HepG2 (cell line): Measurements from ENCODE around the gene JPH2. TPM values are rescaled to one million over a fixed set of nuclear protein-coding genes. Genes with fewer than 3 reads are reported as not detected.

Experiments
- HDAC2 ChIP-seq: sonication (generic); formaldehyde crosslinking; IDR thresholded peaks from 2 replicates; pipeline ENCODE4 v1.4.0; 2020; ENCODE audit warnings: missing genetic modification reagents
- HDAC6 ChIP-seq: fragments of 200-600 bp; sonication (generic); IDR thresholded peaks from 2 replicates; pipeline ENCODE4 v1.7.0; 2017; ENCODE audit warnings: mild to moderate bottlenecking, antibody characterized with exemption, low read length, low read depth
- HNF4A ChIP-seq: sonication (generic); formaldehyde crosslinking; IDR thresholded peaks from 2 replicates; pipeline ENCODE4 v1.4.0; 2020; ENCODE audit warnings: missing genetic modification reagents
- HNF4G ChIP-seq, 2 experiments: sonication (generic) in 1 of 2; formaldehyde crosslinking in 1 of 2; IDR thresholded peaks; 2 replicates each; pipeline versions ENCODE4 v1.4.0 to v1.6.1; 2011 to 2020; ENCODE audit warnings: borderline replicate concordance in 2 of 2, low read depth in 2 of 2, mild to moderate bottlenecking in 2 of 2, low read length in 1 of 2, missing genetic modification reagents in 1 of 2, moderate library complexity in 1 of 2
- KDM5A ChIP-seq: fragments of 200-600 bp; sonication (generic); IDR thresholded peaks from 2 replicates; pipeline ENCODE4 v1.7.0; 2018; ENCODE audit warnings: antibody characterized with exemption, mild to moderate bottlenecking, low read length, borderline replicate concordance
- KDM5B ChIP-seq: sonication (generic); formaldehyde crosslinking; IDR thresholded peaks from 2 replicates; pipeline ENCODE4 v1.4.0; 2020; ENCODE audit warnings: missing genetic modification reagents, mild to moderate bottlenecking, borderline replicate concordance
- KLF13 ChIP-seq: sonication (generic); formaldehyde crosslinking; IDR thresholded peaks from 2 replicates; pipeline ENCODE4 v1.4.0; 2020; ENCODE audit warnings: mild to moderate bottlenecking, missing genetic modification reagents
- NCOA1 ChIP-seq: sonication (generic); formaldehyde crosslinking; IDR thresholded peaks from 2 replicates; pipeline ENCODE4 v1.9.0; 2021; ENCODE audit warnings: missing genetic modification reagents
- NR2F1 ChIP-seq, 2 experiments: fragments of 450-650 bp in 1 of 2; formaldehyde crosslinking in 1 of 2; IDR thresholded peaks; 2 replicates each; pipeline versions ENCODE4 v1.5.0 to v1.6.1; 2016 to 2020; ENCODE audit warnings: mild to moderate bottlenecking in 1 of 2, missing compliant biosample characterization in 1 of 2, missing genetic modification reagents in 1 of 2, moderate library complexity in 1 of 2
- SIN3A ChIP-seq: IDR thresholded peaks from 2 replicates; pipeline ENCODE4 v1.6.1; 2011; ENCODE audit warnings: low read depth, mild to moderate bottlenecking, control low read depth, low read length, borderline replicate concordance
- SRY ChIP-seq: sonication (generic); formaldehyde crosslinking; IDR thresholded peaks from 2 replicates; pipeline ENCODE4 v1.8.0; 2022; ENCODE audit warnings: mild to moderate bottlenecking, missing genetic modification reagents
- TARDBP ChIP-seq: sonication (generic); formaldehyde crosslinking; IDR thresholded peaks from 2 replicates; pipeline ENCODE4 v1.8.0; 2022; ENCODE audit warnings: mild to moderate bottlenecking, missing genetic modification reagents
- ZMAT3 ChIP-seq: sonication (generic); formaldehyde crosslinking; conservative IDR thresholded peaks from 2 replicates; pipeline ENCODE4 v1.7.0; 2021; ENCODE audit warnings: missing genetic modification reagents
- ZNF263 ChIP-seq: sonication (generic); formaldehyde crosslinking; IDR thresholded peaks from 2 replicates; pipeline ENCODE4 v1.4.0; 2020; ENCODE audit warnings: missing genetic modification reagents
- ZNF337 ChIP-seq: sonication (generic); formaldehyde crosslinking; IDR thresholded peaks from 2 replicates; pipeline ENCODE4 v1.5.1; 2020; ENCODE audit warnings: missing genetic modification reagents, low read depth, mild to moderate bottlenecking, borderline replicate concordance
- ZNF430 ChIP-seq: sonication (generic); formaldehyde crosslinking; IDR thresholded peaks from 2 replicates; pipeline ENCODE4 v1.9.0; 2021; ENCODE audit warnings: mild to moderate bottlenecking, missing genetic modification reagents
- ZNF569 ChIP-seq: sonication (generic); formaldehyde crosslinking; IDR thresholded peaks from 2 replicates; pipeline ENCODE4 v1.5.0; 2020; ENCODE audit warnings: mild to moderate bottlenecking, missing genetic modification reagents, moderate library complexity, borderline replicate concordance
- ZNF749 ChIP-seq: sonication (generic); formaldehyde crosslinking; IDR thresholded peaks from 2 replicates; pipeline ENCODE4 v1.8.0; 2022; ENCODE audit warnings: mild to moderate bottlenecking, missing genetic modification reagents, moderate library complexity, borderline replicate concordance
- ZNF75D ChIP-seq: sonication (generic); formaldehyde crosslinking; IDR thresholded peaks from 2 replicates; pipeline ENCODE4 v1.8.1; 2023; ENCODE audit warnings: missing genetic modification reagents, mild to moderate bottlenecking, borderline replicate concordance
- polyA plus RNA-seq, 8 experiments: library from polyadenylated mRNA; depleted of rRNA in 3 of 8; stranded (reverse) in 7 of 8; unstranded in 1 of 8; fragments of >200 nt; fragmentation: Illumina TruSeq in 4 of 8; extraction: Trizol in 4 of 8; gene quantifications; 2 replicates each; pipeline versions ENCODE4 v1.2.1 to v1.2.3, GENCODE V29; 2011 to 2016; ENCODE audit warnings: low read depth in 4 of 8, missing spikeins in 1 of 8, mixed read lengths in 1 of 8; ENCODE audit not compliant: insufficient read depth in 1 of 8
- total RNA-seq, 5 experiments: library from RNA; depleted of rRNA; stranded (reverse); fragments of >200 nt; fragmentation: Illumina TruSeq; extraction: Trizol; gene quantifications; 2 replicates each; pipeline ENCODE4 v1.2.3, GENCODE V29; 2016; ENCODE audit warnings: low read depth in 1 of 5
- TF ChIP-seq, protein P1 (sequence below): sonication (generic); formaldehyde crosslinking; IDR thresholded peaks from 2 replicates; pipeline ENCODE4 v1.5.0; 2020; ENCODE audit warnings: mild to moderate bottlenecking, missing genetic modification reagents
- TF ChIP-seq, protein P2 (sequence below): sonication (generic); formaldehyde crosslinking; IDR thresholded peaks from 2 replicates; pipeline ENCODE4 v1.4.0; 2020; ENCODE audit warnings: missing genetic modification reagents
- TF ChIP-seq, protein P3 (sequence below): sonication (generic); formaldehyde crosslinking; IDR thresholded peaks from 2 replicates; pipeline ENCODE4 v1.5.0; 2020; ENCODE audit warnings: mild to moderate bottlenecking, missing genetic modification reagents
- TF ChIP-seq, protein P4 (sequence below): sonication (generic); formaldehyde crosslinking; IDR thresholded peaks from 2 replicates; pipeline ENCODE4 v1.5.1; 2020; ENCODE audit warnings: mild to moderate bottlenecking, missing genetic modification reagents, borderline replicate concordance
- TF ChIP-seq, protein P5 (sequence below): sonication (generic); formaldehyde crosslinking; IDR thresholded peaks from 2 replicates; pipeline ENCODE4 v1.4.0; 2020; ENCODE audit warnings: mild to moderate bottlenecking, missing genetic modification reagents

JPH2 gene
- total and polyA plus RNA-seq, 2 of the 13 experiments (the other 11 are each of a cell fraction or from before 2014, with no cell fraction given) = 0.42 TPM; not detected in 1

DNA sequence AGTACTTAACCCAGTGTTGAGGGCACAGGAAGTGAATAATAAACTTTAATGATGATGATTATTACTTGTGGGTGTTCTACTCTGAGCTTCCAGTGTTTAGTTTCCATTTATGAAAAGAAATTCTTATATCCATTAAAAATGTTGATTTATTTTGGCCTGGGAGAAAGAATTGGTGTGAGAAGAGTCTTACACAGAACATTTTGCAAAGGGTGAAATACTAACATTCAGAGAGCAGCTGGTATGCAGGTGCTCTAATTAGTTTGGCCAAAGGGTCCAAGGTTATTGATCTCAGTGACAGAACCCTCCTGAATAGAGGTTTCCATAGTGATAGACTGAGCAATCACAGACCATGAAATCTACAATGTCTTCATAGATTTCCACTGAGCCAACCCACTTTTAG is 19.1 kb upstream of the JPH2 start (continued):
- no peak for TF ChIP-seq KDM5B (CRISPR knock-in tag)
- TF ChIP-seq, protein P1, sequence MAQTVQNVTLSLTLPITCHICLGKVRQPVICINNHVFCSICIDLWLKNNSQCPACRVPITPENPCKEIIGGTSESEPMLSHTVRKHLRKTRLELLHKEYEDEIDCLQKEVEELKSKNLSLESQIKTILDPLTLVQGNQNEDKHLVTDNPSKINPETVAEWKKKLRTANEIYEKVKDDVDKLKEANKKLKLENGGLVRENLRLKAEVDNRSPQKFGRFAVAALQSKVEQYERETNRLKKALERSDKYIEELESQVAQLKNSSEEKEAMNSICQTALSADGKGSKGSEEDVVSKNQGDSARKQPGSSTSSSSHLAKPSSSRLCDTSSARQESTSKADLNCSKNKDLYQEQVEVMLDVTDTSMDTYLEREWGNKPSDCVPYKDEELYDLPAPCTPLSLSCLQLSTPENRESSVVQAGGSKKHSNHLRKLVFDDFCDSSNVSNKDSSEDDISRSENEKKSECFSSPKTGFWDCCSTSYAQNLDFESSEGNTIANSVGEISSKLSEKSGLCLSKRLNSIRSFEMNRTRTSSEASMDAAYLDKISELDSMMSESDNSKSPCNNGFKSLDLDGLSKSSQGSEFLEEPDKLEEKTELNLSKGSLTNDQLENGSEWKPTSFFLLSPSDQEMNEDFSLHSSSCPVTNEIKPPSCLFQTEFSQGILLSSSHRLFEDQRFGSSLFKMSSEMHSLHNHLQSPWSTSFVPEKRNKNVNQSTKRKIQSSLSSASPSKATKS (CRISPR knock-in tag) = no peak
- no peak for TF ChIP-seq HDAC6
- TF ChIP-seq ZNF430 (CRISPR knock-in tag) = no peak
- no peak for TF ChIP-seq NCOA1 (CRISPR knock-in tag)
- TF ChIP-seq, protein P2, sequence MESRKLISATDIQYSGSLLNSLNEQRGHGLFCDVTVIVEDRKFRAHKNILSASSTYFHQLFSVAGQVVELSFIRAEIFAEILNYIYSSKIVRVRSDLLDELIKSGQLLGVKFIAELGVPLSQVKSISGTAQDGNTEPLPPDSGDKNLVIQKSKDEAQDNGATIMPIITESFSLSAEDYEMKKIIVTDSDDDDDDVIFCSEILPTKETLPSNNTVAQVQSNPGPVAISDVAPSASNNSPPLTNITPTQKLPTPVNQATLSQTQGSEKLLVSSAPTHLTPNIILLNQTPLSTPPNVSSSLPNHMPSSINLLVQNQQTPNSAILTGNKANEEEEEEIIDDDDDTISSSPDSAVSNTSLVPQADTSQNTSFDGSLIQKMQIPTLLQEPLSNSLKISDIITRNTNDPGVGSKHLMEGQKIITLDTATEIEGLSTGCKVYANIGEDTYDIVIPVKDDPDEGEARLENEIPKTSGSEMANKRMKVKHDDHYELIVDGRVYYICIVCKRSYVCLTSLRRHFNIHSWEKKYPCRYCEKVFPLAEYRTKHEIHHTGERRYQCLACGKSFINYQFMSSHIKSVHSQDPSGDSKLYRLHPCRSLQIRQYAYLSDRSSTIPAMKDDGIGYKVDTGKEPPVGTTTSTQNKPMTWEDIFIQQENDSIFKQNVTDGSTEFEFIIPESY (CRISPR knock-in tag) = no peak
- TF ChIP-seq ZNF337 (CRISPR knock-in tag) = no peak
- TF ChIP-seq NR2F1 (CRISPR knock-in tag; IDR thresholded peaks at IDR 0.05) = peak in 1 of 2 experiments; percentile 27; a peak in 1 of 4 replicates
- TF ChIP-seq ZMAT3 = no peak
- TF ChIP-seq TARDBP (CRISPR knock-in tag) = no peak
- 0 out of 2 replicates have a peak, but pooled peaks have one; percentile 47 for TF ChIP-seq SIN3A
- TF ChIP-seq ZNF749 = no peak
- TF ChIP-seq, protein P3, sequence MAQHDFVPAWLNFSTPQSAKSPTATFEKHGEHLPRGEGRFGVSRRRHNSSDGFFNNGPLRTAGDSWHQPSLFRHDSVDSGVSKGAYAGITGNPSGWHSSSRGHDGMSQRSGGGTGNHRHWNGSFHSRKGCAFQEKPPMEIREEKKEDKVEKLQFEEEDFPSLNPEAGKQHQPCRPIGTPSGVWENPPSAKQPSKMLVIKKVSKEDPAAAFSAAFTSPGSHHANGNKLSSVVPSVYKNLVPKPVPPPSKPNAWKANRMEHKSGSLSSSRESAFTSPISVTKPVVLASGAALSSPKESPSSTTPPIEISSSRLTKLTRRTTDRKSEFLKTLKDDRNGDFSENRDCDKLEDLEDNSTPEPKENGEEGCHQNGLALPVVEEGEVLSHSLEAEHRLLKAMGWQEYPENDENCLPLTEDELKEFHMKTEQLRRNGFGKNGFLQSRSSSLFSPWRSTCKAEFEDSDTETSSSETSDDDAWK (CRISPR knock-in tag) = no peak
- TF ChIP-seq, protein P4, sequence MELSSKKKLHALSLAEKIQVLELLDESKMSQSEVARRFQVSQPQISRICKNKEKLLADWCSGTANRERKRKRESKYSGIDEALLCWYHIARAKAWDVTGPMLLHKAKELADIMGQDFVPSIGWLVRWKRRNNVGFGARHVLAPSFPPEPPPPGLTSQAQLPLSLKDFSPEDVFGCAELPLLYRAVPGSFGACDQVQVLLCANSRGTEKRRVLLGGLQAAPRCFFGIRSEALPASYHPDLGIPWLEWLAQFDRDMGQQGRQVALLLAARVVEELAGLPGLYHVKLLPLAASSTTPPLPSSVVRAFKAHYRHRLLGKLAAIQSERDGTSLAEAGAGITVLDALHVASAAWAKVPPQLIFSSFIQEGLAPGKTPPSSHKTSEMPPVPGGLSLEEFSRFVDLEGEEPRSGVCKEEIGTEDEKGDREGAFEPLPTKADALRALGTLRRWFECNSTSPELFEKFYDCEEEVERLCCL (CRISPR knock-in tag) = no peak
- TF ChIP-seq HDAC2 = peak; percentile 59
- no peak for TF ChIP-seq KLF13 (CRISPR knock-in tag)
- TF ChIP-seq ZNF75D (CRISPR knock-in tag) = no peak
- no peak for TF ChIP-seq ZNF569 (CRISPR knock-in tag)
- no peak for TF ChIP-seq SRY (CRISPR knock-in tag)
- no peak for TF ChIP-seq ZNF263 (CRISPR knock-in tag)
- peak; percentile 63; the same call in 1 of the 2 replicates for TF ChIP-seq HNF4G (IDR thresholded peaks at IDR 0.05; ENCODE audit: borderline replicate concordance, low read depth, low read length)
- TF ChIP-seq HNF4G (CRISPR knock-in tag; IDR thresholded peaks at IDR 0.05; ENCODE audit: borderline replicate concordance, low read depth) = no peak
- no peak for TF ChIP-seq KDM5A
- TF ChIP-seq, protein P5, sequence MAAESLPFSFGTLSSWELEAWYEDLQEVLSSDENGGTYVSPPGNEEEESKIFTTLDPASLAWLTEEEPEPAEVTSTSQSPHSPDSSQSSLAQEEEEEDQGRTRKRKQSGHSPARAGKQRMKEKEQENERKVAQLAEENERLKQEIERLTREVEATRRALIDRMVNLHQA (CRISPR knock-in tag) = no peak
- peak; percentile 87 for TF ChIP-seq HNF4A
